ENCODE results near the gene PNLIP.

Gene PNLIP

GRCh38 chr10:116614796-116615195, 69.1 kb downstream of the PNLIP start:
- no peak for DNase-seq (ENCODE audit: low read depth in 2 of 2)

DNA sequence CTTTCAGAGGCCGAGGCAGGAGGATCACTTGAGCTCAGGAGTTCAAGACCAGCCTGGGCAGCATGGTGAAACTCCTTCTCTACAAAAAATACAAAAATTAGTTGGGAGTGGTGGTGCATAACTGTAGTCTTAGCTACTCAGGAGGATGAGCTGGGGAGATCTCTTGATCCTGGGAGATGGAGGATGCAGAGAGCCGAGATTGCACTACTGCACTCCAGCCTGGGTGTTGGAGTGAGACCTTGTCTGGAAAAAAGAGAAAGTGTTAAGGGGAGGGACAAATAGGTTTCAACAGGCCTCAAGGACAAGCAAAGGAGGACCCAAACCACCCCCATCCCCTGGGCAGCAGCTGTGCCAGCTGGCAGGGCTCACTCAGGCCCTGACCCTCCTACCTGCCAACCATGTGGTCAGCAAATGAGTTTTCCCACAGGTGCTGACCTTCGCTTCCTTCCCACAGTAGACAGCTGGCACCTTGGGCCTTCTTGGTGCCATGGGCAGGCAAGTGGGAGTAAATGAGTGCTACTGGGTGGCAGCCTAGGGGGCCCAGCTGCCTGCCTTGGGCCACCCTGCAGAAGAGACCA, 69.6 kb downstream of the PNLIP start:
- no peak for DNase-seq (ENCODE audit: low read depth in 2 of 2)
